DND-41 (cell line): ENCODE data around the gene UIMC1.

Experiments used
- ATAC-seq: fragments of 200-7000 bp; cut with Tn5 transposase; 3 replicates; pipeline ENCODE4 v1.9.1; 2021; ENCODE audit warnings: low read depth; ENCODE audit not compliant: insufficient read depth
- DNase-seq: peaks from one replicate; pipeline ENCODE4 v3.0.0-alpha.2; 2020
- H2AFZ ChIP-seq: 2 replicates; pipeline ENCODE4 v1.6.0; 2012; ENCODE audit warnings: low read depth, low read length
- H3K27ac ChIP-seq: 2 replicates; pipeline ENCODE4 v1.5.1; 2012; ENCODE audit warnings: low read length, inconsistent platforms
- H3K27me3 ChIP-seq: fragments of 200-600 bp; sonication (generic); 2 replicates; pipeline ENCODE4 v1.6.0; 2012; ENCODE audit warnings: low read length, mild to moderate bottlenecking, inconsistent platforms; ENCODE audit not compliant: insufficient read depth, poor library complexity
- H3K36me3 ChIP-seq: 2 replicates; pipeline ENCODE4 v1.5.1; 2012; ENCODE audit warnings: low read length, inconsistent platforms; ENCODE audit not compliant: insufficient read depth
- H3K4me1 ChIP-seq: 2 replicates; pipeline ENCODE4 v1.5.1; 2012; ENCODE audit warnings: mild to moderate bottlenecking, low read length; ENCODE audit not compliant: insufficient read depth
- H3K4me2 ChIP-seq: 2 replicates; pipeline ENCODE4 v1.6.0; 2012; ENCODE audit warnings: mild to moderate bottlenecking, moderate library complexity, low read length, inconsistent platforms; ENCODE audit not compliant: insufficient read depth
- H3K4me3 ChIP-seq, 2 experiments: fragments of 200-600 bp in 1 of 2; shearing (Covaris generic) in 1 of 2; 2 replicates each; pipeline ENCODE4 v1.5.1; 2012 to 2016; ENCODE audit warnings: inconsistent platforms in 2 of 2, low read length in 2 of 2, mild to moderate bottlenecking in 2 of 2, low read depth in 1 of 2, moderate library complexity in 1 of 2
- H3K79me2 ChIP-seq: 2 replicates; pipeline ENCODE4 v1.6.0; 2012; ENCODE audit warnings: low read length, inconsistent platforms; ENCODE audit not compliant: insufficient read depth
- H3K9ac ChIP-seq: 2 replicates; pipeline ENCODE4 v1.6.0; 2012; ENCODE audit warnings: low read depth, mild to moderate bottlenecking, inconsistent platforms, low read length, moderate library complexity
- H3K9me3 ChIP-seq: 2 replicates; pipeline ENCODE4 v1.5.1; 2012; ENCODE audit warnings: low read length, moderate library complexity, mild to moderate bottlenecking, inconsistent platforms; ENCODE audit not compliant: insufficient read depth, severe bottlenecking
- H4K20me1 ChIP-seq: 2 replicates; pipeline ENCODE4 v1.6.0; 2012; ENCODE audit warnings: low read length; ENCODE audit not compliant: insufficient read depth
- CTCF ChIP-seq: IDR thresholded peaks from 2 replicates; pipeline ENCODE4 v1.5.1; 2012; ENCODE audit warnings: borderline replicate concordance, low read length, moderate library complexity, mild to moderate bottlenecking; ENCODE audit not compliant: poor library complexity, severe bottlenecking; ENCODE audit errors: extremely low read depth
- EZH2 ChIP-seq: IDR thresholded peaks from 3 replicates; pipeline ENCODE4 v1.6.1; 2012; ENCODE audit warnings: borderline replicate concordance, low read depth, mild to moderate bottlenecking, moderate library complexity, low read length, inconsistent platforms; ENCODE audit not compliant: severe bottlenecking

UIMC1 gene

GRCh38 chr5:177036443-177036842 lies 29.9 kb upstream of the UIMC1 start:
- no peak overlapping the region; the same call in 1 of the 2 replicates for H3K27ac ChIP-seq
- no peak for DNase-seq
- H3K4me1 ChIP-seq = 0 out of 2 replicates have a peak, but pooled peaks cover 4% of the 10 kb centered on the region
- ATAC-seq = 0 out of 3 replicates have a peak, but pooled peaks have one; percentile 8
- no peak overlapping the region for H2AFZ ChIP-seq
- no peak overlapping the region for H3K9ac ChIP-seq
- H3K27me3 ChIP-seq = no peaks in the 10 kb centered on the region
- H3K36me3 ChIP-seq = peaks cover 63% of the 10 kb centered on the region
- TF ChIP-seq CTCF (no peak), EZH2 (no peak)
- H3K4me2 ChIP-seq = no peak overlapping the region
- peaks cover 52% of the 10 kb centered on the region for H4K20me1 ChIP-seq
- no peaks in the 10 kb centered on the region for H3K9me3 ChIP-seq
- no peak overlapping the region for H3K4me3 ChIP-seq
- H3K79me2 ChIP-seq = peaks cover 90% of the 10 kb centered on the region

GRCh38 chr5:177035976-177036375 lies 29.4 kb upstream of the UIMC1 start:
- peaks cover 92% of the 10 kb centered on the region for H3K79me2 ChIP-seq

GRCh38 chr5:177029498-177029897 lies 22.9 kb upstream of the UIMC1 start:
- Histone ChIP-seq H2AFZ (no peak overlapping the region), H3K4me3 (no peak overlapping the region), H3K27me3 (no peaks in the 10 kb centered on the region), H3K9me3 (no peaks in the 10 kb centered on the region), H3K4me2 (no peak overlapping the region), H4K20me1 (peaks cover 4% of the 10 kb centered on the region), H3K79me2 (peaks cover 93% of the 10 kb centered on the region), H3K36me3 (peaks cover 53% of the 10 kb centered on the region), H3K27ac (no peak overlapping the region), H3K9ac (no peak overlapping the region), H3K4me1 (peaks cover 11% of the 10 kb centered on the region)
- ATAC-seq (no peak), DNase-seq (no peak)
- TF ChIP-seq CTCF = no peak
- no peak for TF ChIP-seq EZH2

More at GRCh38 chr5:177035976-177036375, 29.4 kb upstream of the UIMC1 start:
- DNase-seq (peak; percentile 52), ATAC-seq (peak; percentile 93)
- Histone ChIP-seq H2AFZ (no peak overlapping the region), H3K4me1 (0 out of 2 replicates have a peak, but pooled peaks cover 4% of the 10 kb centered on the region), H3K27me3 (no peaks in the 10 kb centered on the region), H3K4me2 (no peak overlapping the region), H3K36me3 (peaks cover 59% of the 10 kb centered on the region), H3K9me3 (no peaks in the 10 kb centered on the region), H3K4me3 (no peak overlapping the region), H4K20me1 (peaks cover 50% of the 10 kb centered on the region), H3K27ac (no peak overlapping the region; the same call in 1 of the 2 replicates), H3K9ac (no peak overlapping the region)
- no peak for TF ChIP-seq CTCF
- no peak for TF ChIP-seq EZH2

- H2AFZ ChIP-seq = no peak overlapping the region
- DNase-seq = no peak
- H3K4me2 ChIP-seq = no peak overlapping the region
- ATAC-seq = no peak
- H3K9ac ChIP-seq = no peak overlapping the region
- no peak overlapping the region for H3K4me3 ChIP-seq
- H3K27ac ChIP-seq = no peak overlapping the region
- peaks cover 95% of the 10 kb centered on the region for H3K79me2 ChIP-seq
- H3K9me3 ChIP-seq = no peaks in the 10 kb centered on the region
- H4K20me1 ChIP-seq = no peaks in the 10 kb centered on the region; the same call in 1 of the 2 replicates
- H3K27me3 ChIP-seq = no peaks in the 10 kb centered on the region
- H3K36me3 ChIP-seq = peaks cover 48% of the 10 kb centered on the region
- H3K4me1 ChIP-seq = peaks cover 24% of the 10 kb centered on the region
- TF ChIP-seq CTCF = no peak
- TF ChIP-seq EZH2 = no peak
Measured at GRCh38 chr5:177027665-177028064, 21.1 kb upstream of the UIMC1 start.
